Psoas muscle (tissue), 8 donors: ENCODE measurements around the gene SERP2. TPM values are rescaled to one million over a fixed set of nuclear protein-coding genes. Genes with fewer than 3 reads are reported as not detected.
"Not testable (repeated sequence)": the region's sequence is repeated elsewhere in the genome, so short reads cannot be mapped to it uniquely, and the experiment has no call there.

Source experiments
- ATAC-seq, 4 donors: fragments of 200-7000 bp; cut with Tn5 transposase; one replicate each; pipeline ENCODE4 v1.9.1; 2020; ENCODE audit warnings: moderate library complexity in 3 of 4, mild to moderate bottlenecking in 2 of 4
- DNase-seq, 2 donors: peaks; one replicate each; pipeline ENCODE4 v3.0.0-alpha.2; 2020
- H3K27ac ChIP-seq: fragments of 200-600 bp; one replicate; pipeline ENCODE4 v1.8.0; 2022
- H3K27me3 ChIP-seq, 3 donors: fragments of 200-600 bp in 1 of 3; one replicate each; pipeline versions ENCODE4 v1.6.1 to v1.8.0; 2013 to 2022; ENCODE audit warnings: low read length in 2 of 3, mild to moderate bottlenecking in 2 of 3, moderate library complexity in 1 of 3; ENCODE audit not compliant: insufficient read depth in 3 of 3
- H3K36me3 ChIP-seq, 2 donors: fragments of 200-600 bp in 1 of 2; one replicate each; pipeline versions ENCODE4 v1.6.1 to v1.8.0; 2013 to 2022; ENCODE audit warnings: low read depth in 1 of 2, mild to moderate bottlenecking in 1 of 2, moderate library complexity in 1 of 2; ENCODE audit not compliant: insufficient read depth in 1 of 2
- H3K4me1 ChIP-seq: fragments of 200-600 bp; one replicate; pipeline ENCODE4 v1.8.0; 2022
- H3K4me3 ChIP-seq: fragments of 200-600 bp; one replicate; pipeline ENCODE4 v1.8.0; 2022; ENCODE audit warnings: mild to moderate bottlenecking
- H3K9me3 ChIP-seq: fragments of 200-600 bp; one replicate; pipeline ENCODE4 v1.8.0; 2022
- WGBS, 3 donors: extraction: QIAGEN DNeasy Blood & Tissue Kit; methylation state at CpG; one replicate each; pipeline versions ENCODE4 v1.1.6 to v1.1.7; 2013; 5-methylcytosine and 5-hydroxymethylcytosine counted together
- intact Hi-C, 2 donors: fragments of 100-400 bp; cut with DNase I; formaldehyde crosslinking; loops; one replicate each; pipeline versions ENCODE4 v1.11.0 to v1.14.2; 2022
- long read RNA-seq, 2 donors: library from polyadenylated mRNA; unstranded; transcript quantifications; one replicate each; pipeline ENCODE4 v2.0.0, GENCODE V29; 2021
- polyA plus RNA-seq, 3 donors: library from polyadenylated mRNA; stranded (reverse); fragments of 200-250 nt; gene quantifications; one replicate each; pipeline ENCODE4 v1.2.3, GENCODE V29; 2013
- total RNA-seq, 4 donors: library from RNA; stranded (reverse); fragmentation: NEBNext Ultra II Directional in 2 of 4; extraction: Animal tissue kit (Norgen Biotek cat#: 25700) in 2 of 4; gene quantifications; one replicate each; pipeline versions ENCODE4 v1.2.1 to v1.2.4, GENCODE V29; 2021 to 2023
- TF ChIP-seq, protein P1 (sequence below): fragments of 200-600 bp; IDR thresholded peaks from one replicate; pipeline ENCODE4 v1.8.0; 2022; ENCODE audit warnings: antibody characterized with exemption
- donor health status: healthy with polysubstance abuse.
- donor health status: DM: no; HTN: no; CAD: no; lungs with moderate emphysema.
- donor health status: Bipolar disorder and iron deficiency.
- donor health status: healthy.
- donor health status: DM: yes; HTN: yes; CAD: no.
- donor health status: DM: no; HTN: no; CAD: no.
- donor health status: DM: no; HTN: no; CAD: no.
- donor health status: DM: yes; HTN: yes; CAD: no.

Gene SERP2
- total RNA-seq (1 to 10 TPM in 2 of 4 donors, under 1 TPM in 2; 0.57 to 1.2 (median 0.95) TPM), polyA plus RNA-seq (1 to 10 TPM in 2 of 3 donors, under 1 TPM in 1; 0.82 to 1.8 (median 1.4) TPM)
- long read RNA-seq, donor 1, partial matches to known transcripts: 0 of 1 reads
- long read RNA-seq, donor 1, other reads (novel, unspliced or antisense): 0 of 1 reads
- long read RNA-seq, donor 2, partial matches to known transcripts: 0 of 1 reads
- long read RNA-seq, donor 2, other reads (novel, unspliced or antisense): 1 of 1 reads

DNA sequence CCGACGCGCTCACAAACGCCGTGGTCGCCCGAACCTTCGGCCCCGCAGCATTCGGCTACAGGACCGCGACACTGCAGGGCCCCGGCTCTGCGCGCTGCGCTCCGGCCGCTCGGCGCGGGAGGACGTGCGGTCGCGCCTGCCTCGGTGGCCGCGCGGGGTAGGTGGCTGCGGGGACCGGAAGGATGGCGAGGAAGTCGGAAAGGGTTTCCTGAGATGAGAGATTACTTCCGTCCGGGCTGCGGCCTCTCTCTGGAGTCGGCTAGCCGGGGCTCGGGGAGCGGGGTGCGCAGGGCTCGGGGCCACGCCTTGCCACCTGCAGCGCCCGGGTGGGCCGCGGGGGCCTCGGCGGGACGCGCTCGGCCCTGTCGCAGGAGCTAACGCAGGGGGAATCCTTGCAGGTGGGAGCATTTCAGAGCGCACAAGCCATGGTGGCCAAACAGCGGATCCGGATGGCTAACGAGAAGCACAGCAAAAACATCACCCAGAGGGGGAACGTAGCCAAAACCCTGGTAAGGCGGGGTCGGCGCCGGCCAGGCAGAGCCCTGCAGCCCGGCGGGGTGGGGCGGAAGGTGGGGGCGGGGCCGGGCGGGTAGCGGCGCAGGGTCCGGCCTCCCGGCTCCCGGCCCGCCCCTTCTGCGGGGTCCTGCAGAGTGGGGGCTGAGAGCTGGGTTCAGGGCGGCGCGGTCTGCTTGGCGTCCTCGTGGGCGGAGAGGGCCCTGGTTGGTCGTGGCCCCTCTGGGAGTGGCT, at the start of gene SERP2:
SERP2 (plus strand) TSS at position 224 of the 747 bp plus-strand sequence; CDS start at position 426, 202 bp downstream.
- intact Hi-C loops: no loop called here
- H3K9me3 ChIP-seq: no peaks in the 10 kb centered on the region
- peak; percentile 33 to 62 for DNase-seq
- no peaks in the 10 kb centered on the region for H3K36me3 ChIP-seq
- no peaks in the 10 kb centered on the region for H3K4me1 ChIP-seq
- H3K27me3 ChIP-seq: peaks cover 0 to 11% (median 2%) of the 10 kb centered on the region in 3 donors
- peak within 1 kb of the TSS; percentile 80 for H3K4me3 ChIP-seq
- TF ChIP-seq, protein P1, sequence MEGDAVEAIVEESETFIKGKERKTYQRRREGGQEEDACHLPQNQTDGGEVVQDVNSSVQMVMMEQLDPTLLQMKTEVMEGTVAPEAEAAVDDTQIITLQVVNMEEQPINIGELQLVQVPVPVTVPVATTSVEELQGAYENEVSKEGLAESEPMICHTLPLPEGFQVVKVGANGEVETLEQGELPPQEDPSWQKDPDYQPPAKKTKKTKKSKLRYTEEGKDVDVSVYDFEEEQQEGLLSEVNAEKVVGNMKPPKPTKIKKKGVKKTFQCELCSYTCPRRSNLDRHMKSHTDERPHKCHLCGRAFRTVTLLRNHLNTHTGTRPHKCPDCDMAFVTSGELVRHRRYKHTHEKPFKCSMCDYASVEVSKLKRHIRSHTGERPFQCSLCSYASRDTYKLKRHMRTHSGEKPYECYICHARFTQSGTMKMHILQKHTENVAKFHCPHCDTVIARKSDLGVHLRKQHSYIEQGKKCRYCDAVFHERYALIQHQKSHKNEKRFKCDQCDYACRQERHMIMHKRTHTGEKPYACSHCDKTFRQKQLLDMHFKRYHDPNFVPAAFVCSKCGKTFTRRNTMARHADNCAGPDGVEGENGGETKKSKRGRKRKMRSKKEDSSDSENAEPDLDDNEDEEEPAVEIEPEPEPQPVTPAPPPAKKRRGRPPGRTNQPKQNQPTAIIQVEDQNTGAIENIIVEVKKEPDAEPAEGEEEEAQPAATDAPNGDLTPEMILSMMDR: no peak
- ATAC-seq: peak; percentile 61 to 75 (median 64)
- 2 to 4% (median 2%) methylated on average over 55 to 82 of the region's 83 CpGs for WGBS, 3 donors
- no peak within 1 kb of the TSS for H3K27ac ChIP-seq

DNA sequence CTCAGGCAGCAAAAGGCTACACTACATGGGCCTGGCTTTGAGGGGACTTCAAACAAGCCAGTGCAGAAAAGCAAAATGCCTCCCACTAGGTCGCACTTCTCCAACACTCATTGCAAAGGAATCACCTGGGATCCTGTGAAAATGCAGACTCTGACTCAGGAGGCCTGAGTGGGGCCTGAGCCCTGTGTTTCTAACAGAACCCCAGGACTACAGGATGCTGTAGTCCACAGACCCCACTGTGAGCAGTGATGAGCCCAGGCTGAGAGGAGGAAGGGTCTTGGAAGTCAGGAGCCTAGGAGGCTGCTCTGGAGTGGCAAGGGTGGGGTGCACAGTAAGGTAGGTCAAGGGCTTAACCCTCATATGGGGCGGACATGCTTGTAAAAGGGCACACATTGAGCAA, 46.7 kb upstream of the SERP2 start:
- Histone ChIP-seq H3K9me3 (no peaks in the 10 kb centered on the region), H3K36me3 (no peaks in the 10 kb centered on the region), H3K4me1 (peaks cover 10% of the 10 kb centered on the region), H3K27me3 (no peaks in the 10 kb centered on the region), H3K4me3 (no peak overlapping the region), H3K27ac (no peak overlapping the region)
- no peak for ATAC-seq
- TF ChIP-seq, protein P1: no peak
- 93 to 100% (median 96%) methylated on average over 2 of the region's 2 CpGs for WGBS, 3 donors
- intact Hi-C loops: no loop called here
- no peak for DNase-seq

DNA sequence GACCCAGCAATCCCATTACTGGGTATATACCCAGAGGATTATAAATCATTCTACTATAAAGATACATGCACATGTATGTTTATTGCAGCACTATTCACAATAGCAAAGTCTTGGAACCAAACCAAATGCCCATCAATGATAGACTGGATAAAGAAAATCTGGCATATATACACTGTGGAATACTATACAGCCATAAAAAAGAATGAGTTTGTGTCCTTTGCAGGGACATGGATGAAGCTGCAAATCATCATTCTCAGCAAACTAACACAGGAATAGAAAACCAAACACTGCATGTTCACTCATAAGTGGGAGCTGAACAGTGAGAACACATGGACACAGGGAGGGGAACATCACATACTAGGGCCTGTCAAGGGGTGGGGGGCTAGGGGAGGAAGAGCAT, 44.6 kb upstream of the SERP2 start:
- ATAC-seq, H3K27ac ChIP-seq, intact Hi-C loops, H3K27me3 ChIP-seq, H3K4me3 ChIP-seq, H3K9me3 ChIP-seq, DNase-seq, H3K36me3 ChIP-seq: not testable (repeated sequence)
- H3K4me1 ChIP-seq: peaks cover 14% of the 10 kb centered on the region

DNA sequence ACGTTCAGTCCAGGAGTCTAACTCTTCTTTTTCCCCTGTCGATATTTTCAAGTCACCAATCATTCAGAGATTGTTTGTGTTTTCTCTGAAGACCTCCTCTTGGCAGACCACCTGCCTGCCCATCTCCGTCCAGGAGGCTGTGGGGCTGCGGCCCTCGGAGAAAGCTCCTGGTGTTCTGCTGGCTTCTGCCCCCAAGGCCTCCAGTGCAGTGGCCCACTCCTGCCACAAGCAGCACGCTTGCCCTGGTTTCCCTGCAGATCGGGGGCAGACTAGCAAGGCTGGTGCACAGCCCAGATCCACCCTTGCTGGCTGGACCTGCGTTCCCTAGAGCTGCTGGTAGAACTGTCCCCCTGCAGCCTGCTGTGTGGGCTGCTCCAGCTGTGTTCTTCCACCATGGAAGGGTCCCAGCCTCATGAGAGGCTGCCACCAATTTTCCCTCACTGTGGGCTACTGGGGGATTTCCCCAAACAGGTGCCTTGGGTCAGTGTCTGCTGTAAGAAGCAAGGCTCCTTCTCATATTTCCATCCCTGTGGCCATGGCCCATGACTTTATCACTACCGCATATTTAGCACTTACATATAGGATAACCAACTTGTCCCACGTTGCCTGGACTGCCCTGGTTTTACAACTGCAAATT, 43.6 kb upstream of the SERP2 start:
- no peaks in the 10 kb centered on the region for H3K36me3 ChIP-seq
- intact Hi-C loops: no loop called here
- no peak overlapping the region for H3K4me3 ChIP-seq
- no peak for ATAC-seq
- H3K27me3 ChIP-seq: no peaks in the 10 kb centered on the region
- peaks cover 14% of the 10 kb centered on the region for H3K4me1 ChIP-seq
- H3K27ac ChIP-seq: no peak overlapping the region
- DNase-seq: no peak
- WGBS, 3 donors: 87 to 91% (median 90%) methylated on average over 10 of the region's 10 CpGs
- no peaks in the 10 kb centered on the region for H3K9me3 ChIP-seq
- TF ChIP-seq, protein P1: no peak

DNA sequence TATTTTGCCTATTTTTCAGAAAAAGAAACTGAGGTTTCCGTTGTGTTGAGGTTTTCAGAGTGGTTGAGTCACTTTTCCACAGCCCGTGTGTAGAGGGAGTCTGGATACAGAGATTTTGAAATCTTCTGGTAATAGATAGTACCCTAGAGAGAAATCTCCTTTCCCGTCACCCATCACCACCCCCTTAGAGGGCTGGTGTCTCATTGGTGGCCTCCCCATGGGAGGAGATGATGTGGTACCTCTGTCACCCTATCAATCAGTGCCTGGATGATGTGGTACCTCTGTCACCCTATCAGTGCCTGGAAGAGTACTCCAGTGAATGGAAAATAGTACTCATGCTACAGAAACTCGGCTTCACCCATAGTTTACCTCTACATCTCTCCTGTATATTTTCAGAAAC, 42.2 kb upstream of the SERP2 start:
- WGBS, 3 donors: 80 to 84% (median 80%) methylated on average over 4 of the region's 4 CpGs
- intact Hi-C loops: no loop called here

More for the DNA sequence above, 42.2 kb upstream of the SERP2 start:
- Histone ChIP-seq H3K27ac (no peak overlapping the region), H3K36me3 (no peaks in the 10 kb centered on the region), H3K9me3 (no peaks in the 10 kb centered on the region), H3K4me1 (peaks cover 14% of the 10 kb centered on the region), H3K27me3 (no peaks in the 10 kb centered on the region), H3K4me3 (no peak overlapping the region)
- DNase-seq (no peak), ATAC-seq (peak in 3 of 4 donors; percentile 21 to 54 (median 42))
- TF ChIP-seq, protein P1: no peak
